Activated T-helper 17 cell treated with anti-CD3 and anti-CD28 coated beads, Interleukin-2, amount 50 U/mL, for 72 hours (primary cell): Measurements from ENCODE around the gene TARS1. TPM values are rescaled to one million over a fixed set of nuclear protein-coding genes. Genes with fewer than 3 reads are reported as not detected.
"Not testable (repeated sequence)": the region's sequence is repeated elsewhere in the genome, so short reads cannot be mapped to it uniquely, and the experiment has no call there.

Experiments used
- ATAC-seq: fragments of 150-1000 bp; cut with Tn5 transposase; replicated peaks from 2 replicates; pipeline ENCODE4 v1.10.0; 2021; ENCODE audit warnings: mild to moderate bottlenecking, moderate library complexity
- H3K27ac Mint-ChIP-seq: one replicate; pipeline ENCODE4 v1.8.0; 2022; ENCODE audit warnings: mixed read lengths
- H3K27me3 Mint-ChIP-seq: one replicate; pipeline ENCODE4 v1.8.0; 2022; ENCODE audit warnings: mixed read lengths
- H3K36me3 Mint-ChIP-seq: one replicate; pipeline ENCODE4 v1.8.0; 2022; ENCODE audit warnings: low read depth, mild to moderate bottlenecking, mixed read lengths
- H3K4me1 Mint-ChIP-seq: one replicate; pipeline ENCODE4 v1.8.0; 2022; ENCODE audit warnings: mixed read lengths
- H3K4me3 Mint-ChIP-seq: one replicate; pipeline ENCODE4 v1.8.0; 2022; ENCODE audit warnings: mild to moderate bottlenecking, mixed read lengths
- H3K9me3 Mint-ChIP-seq: one replicate; pipeline ENCODE4 v1.8.0; 2022; ENCODE audit warnings: mixed read lengths
- total RNA-seq, 2 donors: library from RNA; stranded (reverse); gene quantifications; one replicate each; pipeline ENCODE4 v1.2.3, GENCODE V29; 2022

The TARS1 gene
- total RNA-seq, 2 donors from 2014 or later, result 157 to 227 TPM

- Mint-ChIP-seq H3K4me3 (no peak overlapping the region), H3K9me3 (no peaks in the 10 kb centered on the region), H3K27ac (no peak overlapping the region), H3K4me1 (peaks cover 4% of the 10 kb centered on the region), H3K36me3 (no peaks in the 10 kb centered on the region), H3K27me3 (no peaks in the 10 kb centered on the region)
- no peak for ATAC-seq
Measured at GRCh38 chr5:33488558-33489355, 48.0 kb downstream of the TARS1 start.

- Mint-ChIP-seq H3K4me3 (no peak overlapping the region), H3K36me3 (no peaks in the 10 kb centered on the region), H3K4me1 (peaks cover 2% of the 10 kb centered on the region), H3K27me3 (no peaks in the 10 kb centered on the region), H3K27ac (no peak overlapping the region), H3K9me3 (no peaks in the 10 kb centered on the region)
- no peak for ATAC-seq
Measured at GRCh38 chr5:33489481-33490067, 48.8 kb downstream of the TARS1 start.

GRCh38 chr5:33490071-33490665 is 49.4 kb downstream of the TARS1 start:
- no peak for ATAC-seq
- Mint-ChIP-seq H3K36me3 (no peaks in the 10 kb centered on the region), H3K4me1 (no peaks in the 10 kb centered on the region), H3K27ac (no peak overlapping the region), H3K27me3 (no peaks in the 10 kb centered on the region), H3K9me3 (no peaks in the 10 kb centered on the region), H3K4me3 (no peak overlapping the region)

GRCh38 chr5:33491941-33492340 is 51.2 kb downstream of the TARS1 start:
- Mint-ChIP-seq H3K4me1 (no peaks in the 10 kb centered on the region), H3K4me3 (no peak overlapping the region), H3K9me3 (no peaks in the 10 kb centered on the region), H3K27ac (no peak overlapping the region), H3K36me3 (no peaks in the 10 kb centered on the region), H3K27me3 (no peaks in the 10 kb centered on the region)
- ATAC-seq, result no peak

GRCh38 chr5:33494466-33494865 is 53.7 kb downstream of the TARS1 start:
- no peaks in the 10 kb centered on the region for H3K4me1 Mint-ChIP-seq
- H3K27me3 Mint-ChIP-seq, result no peaks in the 10 kb centered on the region
- ATAC-seq, result no peak
- H3K9me3 Mint-ChIP-seq, result no peaks in the 10 kb centered on the region
- H3K36me3 Mint-ChIP-seq, result no peaks in the 10 kb centered on the region
- no peak overlapping the region for H3K4me3 Mint-ChIP-seq
- H3K27ac Mint-ChIP-seq, result no peak overlapping the region

- H3K4me1 Mint-ChIP-seq, result no peaks in the 10 kb centered on the region
- no peak overlapping the region for H3K27ac Mint-ChIP-seq
- no peak for ATAC-seq
- H3K36me3 Mint-ChIP-seq, result no peaks in the 10 kb centered on the region
- H3K27me3 Mint-ChIP-seq, result no peaks in the 10 kb centered on the region
- H3K9me3 Mint-ChIP-seq, result no peaks in the 10 kb centered on the region
- no peak overlapping the region for H3K4me3 Mint-ChIP-seq
Measured at GRCh38 chr5:33501260-33501659, 60.5 kb downstream of the TARS1 start.

- Mint-ChIP-seq H3K4me1 (no peaks in the 10 kb centered on the region), H3K27ac (no peak overlapping the region), H3K36me3 (no peaks in the 10 kb centered on the region), H3K9me3 (no peaks in the 10 kb centered on the region), H3K27me3 (no peaks in the 10 kb centered on the region), H3K4me3 (no peak overlapping the region)
- ATAC-seq, result no peak
Measured at GRCh38 chr5:33501899-33502298, 61.1 kb downstream of the TARS1 start.

- Mint-ChIP-seq H3K9me3 (no peaks in the 10 kb centered on the region), H3K36me3 (no peaks in the 10 kb centered on the region), H3K27ac (no peak overlapping the region), H3K4me1 (no peaks in the 10 kb centered on the region), H3K4me3 (no peak overlapping the region), H3K27me3 (no peaks in the 10 kb centered on the region)
- ATAC-seq, result no peak
Measured at GRCh38 chr5:33504570-33504969, 63.8 kb downstream of the TARS1 start.

GRCh38 chr5:33507426-33507825 is 66.7 kb downstream of the TARS1 start:
- no peak for ATAC-seq
- Mint-ChIP-seq H3K4me1 (no peaks in the 10 kb centered on the region), H3K27ac (no peak overlapping the region), H3K9me3 (no peaks in the 10 kb centered on the region), H3K36me3 (no peaks in the 10 kb centered on the region), H3K4me3 (no peak overlapping the region), H3K27me3 (no peaks in the 10 kb centered on the region)

- Mint-ChIP-seq H3K36me3 (no peaks in the 10 kb centered on the region), H3K27me3 (no peaks in the 10 kb centered on the region)
- no peak for ATAC-seq
Measured at GRCh38 chr5:33509036-33509435, 68.3 kb downstream of the TARS1 start.

GRCh38 chr5:33513462-33514185 is 72.9 kb downstream of the TARS1 start:
- Mint-ChIP-seq H3K4me3 (no peak overlapping the region), H3K9me3 (peaks cover 3% of the 10 kb centered on the region), H3K27ac (no peak overlapping the region), H3K36me3 (no peaks in the 10 kb centered on the region), H3K4me1 (no peaks in the 10 kb centered on the region), H3K27me3 (peaks cover 9% of the 10 kb centered on the region)
- ATAC-seq, result no peak

More at GRCh38 chr5:33509036-33509435, 68.3 kb downstream of the TARS1 start:
- Mint-ChIP-seq H3K27ac (no peak overlapping the region), H3K9me3 (no peaks in the 10 kb centered on the region), H3K4me3 (no peak overlapping the region), H3K4me1 (no peaks in the 10 kb centered on the region)

GRCh38 chr5:33515366-33515765 is 74.6 kb downstream of the TARS1 start:
- H3K4me1 Mint-ChIP-seq, H3K4me3 Mint-ChIP-seq, H3K9me3 Mint-ChIP-seq, H3K27ac Mint-ChIP-seq, ATAC-seq, H3K36me3 Mint-ChIP-seq: not testable (repeated sequence)
- H3K27me3 Mint-ChIP-seq, result peaks cover 13% of the 10 kb centered on the region

GRCh38 chr5:33516421-33516820 is 75.7 kb downstream of the TARS1 start:
- H3K27me3 Mint-ChIP-seq, result peaks cover 13% of the 10 kb centered on the region
- H3K27ac Mint-ChIP-seq, result no peak overlapping the region
- H3K9me3 Mint-ChIP-seq, result peaks cover 8% of the 10 kb centered on the region
- no peak overlapping the region for H3K4me3 Mint-ChIP-seq
- no peaks in the 10 kb centered on the region for H3K4me1 Mint-ChIP-seq
- no peaks in the 10 kb centered on the region for H3K36me3 Mint-ChIP-seq
- no peak for ATAC-seq
